Hematopoietic multipotent progenitor cell treated with erythropoietin and hydrocortisone succinate and interleukin-3 and kit ligand, for 6 days (in vitro differentiated cells): ENCODE measurements around the gene SLC22A14.
"Not testable (repeated sequence)": the region's sequence is repeated elsewhere in the genome, so short reads cannot be mapped to it uniquely, and the experiment has no call there.

Experiments
- DNase-seq: peaks from one replicate; pipeline ENCODE4 v3.0.0-alpha.2; 2015

Gene SLC22A14

GRCh38 chr3:38271553-38271952 lies 10.5 kb upstream of the SLC22A14 start:
- DNase-seq = no peak

- DNase-seq = no peak
These were observed 7.0 kb upstream of the SLC22A14 start for GRCh38 chr3:38274864-38275649.

- no peak for DNase-seq
These were observed 6.4 kb upstream of the SLC22A14 start for GRCh38 chr3:38275658-38276057.

GRCh38 chr3:38276081-38276916 lies 5.8 kb upstream of the SLC22A14 start:
- DNase-seq = no peak

GRCh38 chr3:38276917-38277630 lies 5.0 kb upstream of the SLC22A14 start:
- DNase-seq = no peak

GRCh38 chr3:38278841-38279240 lies 3.3 kb upstream of the SLC22A14 start:
- DNase-seq = no peak

- DNase-seq = no peak
These were observed 2.0 kb downstream of the SLC22A14 start for GRCh38 chr3:38283810-38284755.

- no peak for DNase-seq
These were observed 2.7 kb downstream of the SLC22A14 start for GRCh38 chr3:38284756-38285150.

- DNase-seq = not testable (repeated sequence)
These were observed 7.5 kb downstream of the SLC22A14 start for GRCh38 chr3:38289286-38290217.

- not testable (repeated sequence) for DNase-seq
These were observed 15.0 kb downstream of the SLC22A14 start for GRCh38 chr3:38297053-38297452.

GRCh38 chr3:38297537-38297936 lies 15.4 kb downstream of the SLC22A14 start:
- no peak for DNase-seq

- no peak for DNase-seq
These were observed 16.0 kb downstream of the SLC22A14 start for GRCh38 chr3:38297947-38298711.

- DNase-seq = no peak
These were observed 24.8 kb downstream of the SLC22A14 start for GRCh38 chr3:38306941-38307340.

- DNase-seq = no peak
These were observed 25.5 kb downstream of the SLC22A14 start for GRCh38 chr3:38307599-38307998.

- DNase-seq = no peak
These were observed 26.4 kb downstream of the SLC22A14 start for GRCh38 chr3:38308456-38308855.

GRCh38 chr3:38311476-38311875 lies 29.4 kb downstream of the SLC22A14 start:
- peak; percentile 25 for DNase-seq

GRCh38 chr3:38311941-38312340 lies 29.8 kb downstream of the SLC22A14 start:
- no peak for DNase-seq

GRCh38 chr3:38312356-38312755 lies 30.3 kb downstream of the SLC22A14 start:
- no peak for DNase-seq

GRCh38 chr3:38313263-38313662 lies 31.2 kb downstream of the SLC22A14 start:
- DNase-seq = no peak

- DNase-seq = no peak
These were observed 31.6 kb downstream of the SLC22A14 start for GRCh38 chr3:38313695-38314094.
